SK-N-SH (cell line): ENCODE measurements around the gene FDX2. TPM values are rescaled to one million over a fixed set of nuclear protein-coding genes. Genes with fewer than 3 reads are reported as not detected.

Source experiments
- CTCF ChIA-PET: fragments of 300-600, 350-600 bp; formaldehyde crosslinking; extraction: SDS; loops from one replicate; lab custom pipeline; 2021; lab: Yijun Ruan, JAX
- POLR2A ChIA-PET: fragments of 350-600 bp; sonication (Branson Sonifier 250); formaldehyde crosslinking; extraction: SDS; loops from one replicate; lab custom pipeline; 2020; ENCODE audit warnings: antibody characterized with exemption, inconsistent platforms; lab: Yijun Ruan, JAX
- DNase-seq: peaks from one replicate; pipeline ENCODE4 v3.0.0; 2012
- H2AFZ ChIP-seq: fragments of 200-600 bp; sonication (generic); 2 replicates; pipeline ENCODE4 v1.8.1; 2016; ENCODE audit warnings: antibody characterized with exemption, mild to moderate bottlenecking, low read depth
- H3F3A ChIP-seq: fragments of 200-600 bp; sonication (generic); replicated peaks from 2 replicates; pipeline ENCODE3; 2016; ENCODE audit warnings: antibody characterized with exemption, mild to moderate bottlenecking; ENCODE audit not compliant: insufficient read depth
- H3K27ac ChIP-seq, 2 experiments: fragments of 200-500 bp in 1 of 2; fragments of 200-600 bp in 1 of 2; sonication (Bioruptor generic) in 1 of 2; sonication (generic), shearing (Covaris generic) in 1 of 2; 2 replicates each; pipeline versions ENCODE4 v1.5.1 to v1.6.1; 2014 to 2016; ENCODE audit warnings: low read depth in 2 of 2, inconsistent platforms in 1 of 2, low read length in 1 of 2, mild to moderate bottlenecking in 1 of 2, mixed read lengths in 1 of 2
- H3K27me3 ChIP-seq: fragments of 200-600 bp; sonication (generic), shearing (Covaris generic); 2 replicates; pipeline ENCODE4 v1.6.1; 2016; ENCODE audit warnings: mixed run types; ENCODE audit not compliant: insufficient read depth
- H3K36me3 ChIP-seq, 2 experiments: fragments of 200-500 bp in 1 of 2; fragments of 200-600 bp in 1 of 2; sonication (Bioruptor generic) in 1 of 2; sonication (generic) in 1 of 2; replicated peaks in 1 of 2; 2 replicates each; pipeline versions ENCODE3 to v1.5.1; 2014 to 2016; ENCODE audit warnings: low read length in 1 of 2, mild to moderate bottlenecking in 1 of 2; ENCODE audit not compliant: insufficient read depth in 2 of 2, control insufficient read depth in 1 of 2
- H3K4me1 ChIP-seq, 2 experiments: fragments of 200-500 bp in 1 of 2; fragments of 200-600 bp in 1 of 2; sonication (Bioruptor generic) in 1 of 2; sonication (generic), shearing (Covaris generic) in 1 of 2; 2 replicates each; pipeline versions ENCODE4 v1.5.1 to v1.6.1; 2014 to 2016; ENCODE audit warnings: low read depth in 1 of 2, low read length in 1 of 2, mixed run types in 1 of 2; ENCODE audit not compliant: insufficient read depth in 2 of 2, control insufficient read depth in 1 of 2
- H3K4me2 ChIP-seq: fragments of 200-600 bp; sonication (generic), shearing (Covaris generic); 2 replicates; pipeline ENCODE4 v1.6.1; 2017; ENCODE audit warnings: mixed run types
- H3K4me3 ChIP-seq, 2 experiments: fragments of 200-500 bp in 1 of 2; fragments of 200-600 bp in 1 of 2; sonication (Bioruptor generic) in 1 of 2; sonication (generic), shearing (Covaris generic) in 1 of 2; 2 replicates each; pipeline versions ENCODE4 v1.5.1 to v1.8.1; 2014 to 2016; ENCODE audit warnings: low read depth in 2 of 2, inconsistent platforms in 1 of 2, low read length in 1 of 2, mild to moderate bottlenecking in 1 of 2, mixed read lengths in 1 of 2, moderate library complexity in 1 of 2
- H3K79me2 ChIP-seq: fragments of 200-600 bp; sonication (generic); 2 replicates; pipeline ENCODE4 v1.8.1; 2017; ENCODE audit warnings: mild to moderate bottlenecking; ENCODE audit not compliant: insufficient read depth
- H3K9ac ChIP-seq: fragments of 200-600 bp; sonication (generic); 2 replicates; pipeline ENCODE4 v1.6.1; 2017; ENCODE audit warnings: mixed run types
- H3K9me2 ChIP-seq: fragments of 200-600 bp; sonication (generic); 2 replicates; pipeline ENCODE4 v1.6.1; 2017; ENCODE audit warnings: mixed run types
- H3K9me3 ChIP-seq: fragments of 200-600 bp; sonication (generic); 2 replicates; pipeline ENCODE4 v1.6.1; 2017; ENCODE audit warnings: mixed run types, mild to moderate bottlenecking, moderate library complexity
- H4K20me1 ChIP-seq: fragments of 200-600 bp; sonication (generic); 2 replicates; pipeline ENCODE4 v1.6.1; 2017; ENCODE audit warnings: mild to moderate bottlenecking, mixed run types; ENCODE audit not compliant: insufficient read depth
- FOSL2 ChIP-seq: IDR thresholded peaks from 2 replicates; pipeline ENCODE4 v1.4.0; 2012; ENCODE audit warnings: low read depth, mild to moderate bottlenecking, moderate library complexity, borderline replicate concordance
- FOXJ3 ChIP-seq: sonication (generic); formaldehyde crosslinking; IDR thresholded peaks from 2 replicates; pipeline ENCODE4 v1.5.1; 2020; ENCODE audit warnings: mild to moderate bottlenecking, missing genetic modification reagents
- GABPA ChIP-seq: IDR thresholded peaks from 2 replicates; pipeline ENCODE4 v1.4.0; 2012; ENCODE audit warnings: low read depth, mild to moderate bottlenecking
- GATA2 ChIP-seq: sonication (generic); formaldehyde crosslinking; IDR thresholded peaks from 2 replicates; pipeline ENCODE4 v1.5.0; 2020; ENCODE audit warnings: mild to moderate bottlenecking, missing genetic modification reagents
- JUND ChIP-seq: IDR thresholded peaks from 2 replicates; pipeline ENCODE4 v1.4.0; 2012
- MAX ChIP-seq: IDR thresholded peaks from 2 replicates; pipeline ENCODE4 v1.4.0; 2012; ENCODE audit warnings: low read depth
- MXI1 ChIP-seq: IDR thresholded peaks from 2 replicates; pipeline ENCODE4 v1.6.1; 2012; ENCODE audit warnings: mild to moderate bottlenecking, low read depth, low read length, improper control_type of control experiment
- PBX3 ChIP-seq: IDR thresholded peaks from 2 replicates; pipeline ENCODE4; 2012
- POLR2AphosphoS5 ChIP-seq: IDR thresholded peaks from 2 replicates; pipeline ENCODE4 v1.6.1; 2012; ENCODE audit warnings: low read depth, low read length
- RCOR1 ChIP-seq: fragments of 150-350 bp; IDR thresholded peaks from 2 replicates; pipeline ENCODE4 v1.6.1; 2017; ENCODE audit warnings: antibody characterized with exemption, low read length
- REST ChIP-seq: IDR thresholded peaks from 2 replicates; pipeline ENCODE4 v1.6.1; 2012; ENCODE audit warnings: mild to moderate bottlenecking, low read depth, low read length, moderate library complexity
- RXRA ChIP-seq: IDR thresholded peaks from 2 replicates; pipeline ENCODE4 v1.4.0; 2012; ENCODE audit warnings: low read depth, mild to moderate bottlenecking, borderline replicate concordance
- SIN3A ChIP-seq: IDR thresholded peaks from 2 replicates; pipeline ENCODE4 v1.6.1; 2012; ENCODE audit warnings: low read depth, mild to moderate bottlenecking, low read length, moderate library complexity, borderline replicate concordance
- TAF1 ChIP-seq: IDR thresholded peaks from 2 replicates; pipeline ENCODE4 v1.6.1; 2012; ENCODE audit warnings: low read depth, mild to moderate bottlenecking, low read length, moderate library complexity, borderline replicate concordance
- TCF12 ChIP-seq: IDR thresholded peaks from 2 replicates; pipeline ENCODE4 v1.4.0; 2012
- USF2 ChIP-seq: fragments of 150-350 bp; IDR thresholded peaks from 2 replicates; pipeline ENCODE4 v1.6.1; 2017; ENCODE audit warnings: antibody characterized with exemption, low read length, low read depth, borderline replicate concordance
- ZBTB33 ChIP-seq: IDR thresholded peaks from 2 replicates; pipeline ENCODE4 v1.4.0; 2012; ENCODE audit warnings: low read depth, borderline replicate concordance
- WGBS: methylation state at CpG from one replicate; pipeline ENCODE4 v1.1.6; 2017; ENCODE audit warnings: low lambda C conversion rate; 5-methylcytosine and 5-hydroxymethylcytosine counted together
- polyA plus RNA-seq, 3 experiments: library from polyadenylated mRNA; depleted of rRNA; stranded (reverse); fragments of >200 nt; gene quantifications; 2 replicates each; pipeline ENCODE4 v1.2.3, GENCODE V29; 2012

The FDX2 gene
- polyA plus RNA-seq, 1 of the 3 experiments (the other 2 are of a cell fraction) = 45.8 TPM

- TF ChIP-seq USF2 = no peak
Measured at GRCh38 chr19:10339977-10340376, 24.2 kb upstream of the FDX2 start (continued).

GRCh38 chr19:10339380-10339960 is 23.7 kb upstream of the FDX2 start, which contains the start of gene ICAM3:
Gene ICAM3 (minus strand): TSS chr19:10339624. CDS start chr19:10339614, 10 bp downstream.
- no peak within 1 kb of the TSS for H2AFZ ChIP-seq

More at GRCh38 chr19:10339380-10339960, 23.7 kb upstream of the FDX2 start, which contains the start of gene ICAM3:
- H3K9ac ChIP-seq = no peak within 1 kb of the TSS
- H3K4me3 ChIP-seq = no peak within 1 kb of the TSS
- CTCF ChIA-PET = interaction anchor here (1.1 kb wide), 1 partner anchor 81 kb away, joined by 3 read pairs; no protein-coding TSS in a partner anchor
- H3K9me3 ChIP-seq = no peaks in the 10 kb centered on the region
- H3K27me3 ChIP-seq = no peaks in the 10 kb centered on the region
- no peak within 1 kb of the TSS for H3K27ac ChIP-seq
- no peaks in the 10 kb centered on the region for H3K79me2 ChIP-seq
- H3F3A ChIP-seq = no peaks in the 10 kb centered on the region
- no peaks in the 10 kb centered on the region for H4K20me1 ChIP-seq
- no peak for TF ChIP-seq FOSL2
- no peak for TF ChIP-seq REST
- TF ChIP-seq USF2 = no peak
- no peak for TF ChIP-seq ZBTB33
- TF ChIP-seq GATA2 = no peak
- no peak for TF ChIP-seq RCOR1
- TF ChIP-seq RXRA = no peak
- TF ChIP-seq JUND = no peak
- no peak for TF ChIP-seq SIN3A
- no peak for TF ChIP-seq MXI1
- TF ChIP-seq TAF1 = no peak
- no peak for TF ChIP-seq GABPA
- no peak for TF ChIP-seq FOXJ3 (CRISPR knock-in tag)
- TF ChIP-seq TCF12 = no peak
- TF ChIP-seq PBX3 = no peak
- TF ChIP-seq MAX = no peak
- no peak for TF ChIP-seq POLR2AphosphoS5
- no peak within 1 kb of the TSS for H3K4me2 ChIP-seq
- no peak for DNase-seq
- peaks cover 0 to 6% of the 10 kb centered on the region in 2 experiments; a peak in 1 of 4 replicates for H3K4me1 ChIP-seq
- 57% methylated on average over 10 of the region's 14 CpGs for WGBS
- POLR2A ChIA-PET = no interaction called here
- no peaks in the 10 kb centered on the region for H3K36me3 ChIP-seq
- H3K9me2 ChIP-seq = no peaks in the 10 kb centered on the region
